Hippocampal formation (tissue), 2 donors: ENCODE results near the gene CACNA1D.

ENCODE experiments used
- DNase-seq, 2 donors: peaks; one replicate each; lab custom pipeline; 2025; lab: John Stamatoyannopoulos, UW

CACNA1D gene

DNA sequence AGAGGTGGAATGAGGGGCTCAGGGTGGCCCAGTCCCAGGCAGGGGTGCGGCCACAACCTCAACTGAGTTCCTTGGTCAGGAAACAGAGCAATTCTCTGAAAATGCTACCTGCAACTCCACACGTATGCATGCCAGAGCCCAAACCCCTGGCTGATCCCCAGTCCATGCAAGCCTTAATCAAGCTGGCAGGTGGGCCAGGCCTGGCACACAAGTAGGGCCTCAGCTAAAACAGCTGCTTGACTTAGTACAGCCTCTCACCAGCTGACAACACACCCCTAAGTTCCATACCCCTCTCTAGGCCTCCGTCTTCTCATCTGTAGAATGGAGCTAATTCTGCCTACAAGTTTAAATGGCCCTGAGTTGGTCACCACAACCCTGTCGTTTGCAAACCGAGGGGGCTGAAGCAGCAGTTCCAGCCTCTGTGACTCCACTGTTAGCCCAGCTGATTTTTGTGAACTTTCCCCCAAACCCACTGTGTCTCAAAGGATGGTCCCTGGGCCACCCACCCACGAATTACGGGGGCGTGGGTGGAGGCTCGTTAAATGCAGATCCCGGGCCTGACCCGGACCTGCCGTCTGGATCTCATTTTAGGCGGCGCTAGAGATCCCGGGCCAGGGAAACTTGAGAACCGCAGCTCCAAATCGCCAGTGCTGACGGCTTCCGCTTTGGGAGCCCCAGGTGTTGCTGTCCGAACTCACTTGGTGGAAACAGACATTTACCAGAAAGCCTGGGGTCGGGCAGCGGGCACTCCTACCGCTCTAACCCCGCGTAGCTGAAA, 350.9 kb downstream of the CACNA1D start:
- DNase-seq: peak in 1 of 2 donors; percentile 50

DNA sequence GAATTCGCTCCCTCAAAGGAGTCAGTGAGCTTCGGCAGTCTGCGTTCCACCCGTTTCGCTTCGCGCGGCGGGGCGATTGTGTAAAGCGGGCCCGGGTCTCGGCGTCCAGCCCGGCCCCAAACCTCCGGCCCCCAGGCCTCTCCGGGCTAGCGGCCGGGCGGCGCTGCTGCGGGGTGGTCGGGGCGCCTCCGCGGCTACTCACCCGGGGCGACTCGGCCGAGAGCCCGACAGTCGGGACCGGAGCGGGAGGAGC, 351.4 kb downstream of the CACNA1D start:
- no peak for DNase-seq

DNA sequence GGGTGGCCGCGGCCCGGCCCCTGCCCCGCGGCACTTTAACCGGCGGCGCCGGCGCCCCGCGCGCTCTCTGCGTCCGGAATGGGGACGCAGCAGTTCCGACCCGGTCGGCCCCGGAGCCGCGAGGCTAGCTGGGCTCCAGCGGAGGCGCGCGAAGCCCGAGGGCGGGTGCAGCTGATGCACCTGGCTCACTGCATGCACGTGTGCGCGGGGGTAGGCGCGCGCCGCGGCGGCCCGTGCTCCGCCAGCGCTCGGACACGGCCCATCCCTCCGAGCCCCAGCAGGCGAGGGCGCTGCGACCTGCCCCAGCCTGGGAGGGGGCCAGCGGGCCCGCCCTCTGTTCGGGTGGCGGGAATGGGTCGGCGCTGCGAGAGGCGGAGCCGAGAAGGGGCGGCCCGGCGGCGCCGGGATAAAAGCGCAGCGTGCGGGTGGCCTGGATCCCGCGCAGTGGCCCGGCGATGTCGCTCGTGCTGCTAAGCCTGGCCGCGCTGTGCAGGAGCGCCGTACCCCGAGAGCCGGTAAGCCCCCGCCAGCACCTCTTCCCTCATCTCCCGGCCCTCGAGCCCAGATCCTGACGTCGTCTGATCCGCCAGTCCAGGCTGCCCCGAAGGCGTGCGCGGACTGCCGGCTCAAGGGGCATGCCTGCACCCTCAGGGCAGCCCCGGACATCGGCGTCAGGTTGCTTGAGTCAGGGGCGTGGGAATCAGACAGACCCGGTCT, 351.9 kb downstream of the CACNA1D start, which contains the start of the genes CHDH and IL17RB:
Gene CHDH, minus strand, starts transcription at position 286 of the 717 bp plus-strand sequence. CDS start 22,411 bp downstream, outside the sequence.
Gene IL17RB, plus strand, starts transcription at position 435 of the 717 bp plus-strand sequence. Its CDS starts 21 bp downstream, at position 456.
- DNase-seq: peak; percentile 48 to 78

DNA sequence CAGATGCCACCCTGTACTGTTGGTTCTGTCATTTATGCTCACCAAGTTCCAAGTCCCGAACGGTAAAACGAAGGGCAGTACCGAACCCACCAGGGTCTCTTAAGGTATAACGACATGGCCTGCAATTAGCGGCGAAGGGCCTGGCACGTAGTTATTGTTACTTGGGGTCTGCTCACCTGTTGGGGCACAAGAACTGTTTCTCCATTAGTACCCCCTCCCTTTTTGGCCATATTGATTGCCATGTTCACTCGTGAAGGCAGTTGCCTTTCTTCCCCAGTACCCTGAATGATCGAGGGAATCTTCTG, 352.4 kb downstream of the CACNA1D start:
- DNase-seq: no peak

DNA sequence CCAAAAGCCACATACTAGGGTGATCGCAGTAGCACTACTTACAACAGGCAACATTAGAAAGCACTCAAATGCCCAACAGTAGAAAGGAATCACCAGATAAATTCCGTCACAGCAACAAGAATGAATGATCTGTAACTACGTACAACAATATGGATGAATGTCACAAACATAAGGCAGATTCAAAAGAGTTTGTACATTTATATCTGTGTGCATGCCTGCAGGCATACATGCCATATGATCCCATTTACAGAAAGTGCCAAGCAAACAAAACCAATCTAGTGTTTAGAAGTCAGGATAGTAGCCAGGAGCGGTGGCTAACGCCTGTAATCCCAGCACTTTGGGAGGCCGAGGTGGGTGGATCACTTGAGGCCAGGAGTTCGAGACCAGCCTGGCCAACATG, 355.5 kb downstream of the CACNA1D start:
- no peak for DNase-seq

DNA sequence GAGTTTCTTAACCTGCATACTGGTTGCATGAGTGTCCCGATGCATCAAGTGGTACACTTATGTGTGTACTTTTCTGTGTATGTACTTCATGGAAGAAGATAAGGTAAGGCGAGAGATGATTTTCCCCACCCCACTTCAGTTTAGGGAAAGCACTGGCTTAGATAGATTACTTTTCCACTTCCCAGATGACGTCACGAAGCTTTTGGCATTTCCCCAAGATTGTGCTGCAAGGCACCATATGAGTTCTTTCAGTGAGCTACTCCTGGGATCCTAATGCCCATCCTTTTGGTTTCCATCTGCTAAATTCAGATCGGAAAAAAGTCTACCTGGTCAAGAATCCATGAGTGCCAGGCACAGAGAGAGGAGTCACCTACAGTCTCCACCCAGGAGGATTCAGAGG, 356.5 kb downstream of the CACNA1D start:
- no peak for DNase-seq

DNA sequence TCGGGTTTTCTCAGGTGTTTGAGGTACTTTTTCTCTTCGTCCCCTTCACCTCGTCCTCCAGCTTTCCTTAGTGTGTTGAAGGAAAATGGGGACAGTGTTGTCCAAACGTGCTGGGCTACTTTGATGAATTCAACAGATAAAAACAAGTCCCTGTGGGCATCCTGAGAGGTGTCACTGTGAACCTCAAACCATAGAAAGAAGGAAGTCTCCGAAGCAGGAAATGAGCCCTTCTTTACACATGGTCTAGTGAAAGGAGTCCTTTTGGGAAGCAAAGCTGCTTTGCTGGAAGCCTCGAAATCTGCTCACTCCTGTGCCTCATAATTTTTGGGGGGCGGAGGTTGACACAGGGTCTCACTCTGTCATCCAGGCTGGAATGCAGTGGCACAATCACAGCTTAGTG, 362.6 kb downstream of the CACNA1D start:
- DNase-seq: no peak

DNA sequence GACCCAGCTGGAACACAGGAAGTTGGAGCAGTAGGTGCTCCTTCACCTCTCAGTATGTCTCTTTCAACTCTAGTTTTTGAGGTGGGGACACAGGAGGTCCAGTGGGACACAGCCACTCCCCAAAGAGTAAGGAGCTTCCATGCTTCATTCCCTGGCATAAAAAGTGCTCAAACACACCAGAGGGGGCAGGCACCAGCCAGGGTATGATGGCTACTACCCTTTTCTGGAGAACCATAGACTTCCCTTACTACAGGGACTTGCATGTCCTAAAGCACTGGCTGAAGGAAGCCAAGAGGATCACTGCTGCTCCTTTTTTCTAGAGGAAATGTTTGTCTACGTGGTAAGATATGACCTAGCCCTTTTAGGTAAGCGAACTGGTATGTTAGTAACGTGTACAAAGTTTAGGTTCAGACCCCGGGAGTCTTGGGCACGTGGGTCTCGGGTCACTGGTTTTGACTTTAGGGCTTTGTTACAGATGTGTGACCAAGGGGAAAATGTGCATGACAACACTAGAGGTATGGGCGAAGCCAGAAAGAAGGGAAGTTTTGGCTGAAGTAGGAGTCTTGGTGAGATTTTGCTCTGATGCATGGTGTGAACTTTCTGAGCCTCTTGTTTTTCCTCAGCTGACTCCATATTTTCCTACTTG, 363.8 kb downstream of the CACNA1D start:
- DNase-seq: no peak

DNA sequence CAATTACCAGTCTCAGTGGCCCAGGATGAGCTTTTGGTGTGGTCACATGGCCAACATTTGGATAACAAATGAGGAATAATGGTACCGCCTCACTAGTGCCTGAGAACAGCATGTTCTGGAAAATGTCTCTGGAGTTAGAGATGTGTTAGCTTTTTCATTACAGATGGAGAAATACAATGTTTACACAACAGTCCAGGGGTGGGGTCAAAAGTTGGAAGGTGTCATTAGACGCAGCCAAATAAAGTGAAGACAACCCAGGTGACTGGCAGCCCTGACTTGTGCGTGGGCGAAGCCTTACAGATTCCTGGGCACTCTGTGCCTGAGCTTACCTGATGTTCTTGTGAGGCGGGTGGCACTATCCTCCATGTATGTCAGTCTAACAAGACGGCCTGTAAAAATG, 364.8 kb downstream of the CACNA1D start:
- DNase-seq: no peak

DNA sequence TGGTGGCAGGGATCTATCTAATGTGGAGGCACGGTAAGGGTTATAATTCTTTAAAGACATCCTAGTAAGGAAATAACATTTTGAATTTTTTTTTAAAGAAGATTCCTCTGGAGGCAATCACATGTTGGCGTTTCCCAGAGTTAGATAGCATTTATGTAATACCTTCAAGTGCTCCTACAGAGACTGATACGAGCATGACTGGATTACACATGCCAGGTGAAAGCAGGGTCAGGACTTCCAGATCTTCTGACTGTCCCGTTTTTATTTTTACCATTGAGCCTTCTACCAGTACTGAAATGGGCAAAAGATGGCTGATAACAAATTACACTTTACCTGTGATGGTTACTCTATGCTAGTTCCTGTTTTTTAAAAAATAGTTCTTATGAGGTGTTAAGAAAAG, 365.8 kb downstream of the CACNA1D start:
- DNase-seq: no peak

DNA sequence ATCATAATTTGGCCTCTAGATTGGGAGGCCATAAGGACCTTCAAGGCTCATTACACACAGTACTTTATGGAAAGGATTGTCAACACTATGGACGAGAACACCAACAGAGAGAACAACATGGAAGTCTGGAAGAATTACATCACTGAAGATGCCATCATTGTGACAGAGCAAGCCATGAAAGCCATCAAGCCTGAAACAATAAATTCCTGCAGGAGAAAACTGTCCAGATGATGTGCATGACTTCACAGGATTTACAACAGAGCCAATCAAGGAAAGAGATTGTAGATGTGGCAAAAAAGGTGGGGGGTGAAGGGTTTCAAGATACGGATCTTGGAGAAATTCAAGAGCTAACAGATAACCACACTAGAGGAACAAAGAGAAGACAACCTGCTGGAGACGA, 367.8 kb downstream of the CACNA1D start:
- no peak for DNase-seq

DNA sequence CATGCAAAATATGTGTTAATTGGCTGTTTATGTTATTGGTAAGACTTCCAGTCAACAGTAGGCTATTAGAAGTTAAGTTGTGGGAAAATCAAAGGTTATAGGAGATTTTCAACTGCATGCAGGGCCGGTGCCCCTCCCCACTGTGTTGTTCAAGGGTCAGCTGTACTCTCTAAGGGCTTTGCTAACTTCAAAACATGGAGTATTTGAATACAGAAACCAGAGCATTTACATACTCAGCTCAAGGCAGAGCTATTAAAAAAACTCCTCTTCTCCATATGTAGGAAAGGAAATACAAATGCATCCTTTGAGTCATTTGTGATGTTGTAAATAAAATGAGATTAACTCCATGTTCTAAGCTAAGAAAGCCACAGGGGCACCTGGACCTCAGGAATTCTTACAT, 368.7 kb downstream of the CACNA1D start:
- DNase-seq: no peak
